Peyer's patch (tissue), 4 donors: ENCODE data around the gene DNAH8. TPM values are rescaled to one million over a fixed set of nuclear protein-coding genes. Genes with fewer than 3 reads are reported as not detected.

ENCODE experiments used
- DNase-seq, 3 donors: peaks; one replicate each; pipeline ENCODE4 v3.0.0-alpha.2; 2017 to 2019
- H3K27ac ChIP-seq, 4 donors: fragments of 200-600 bp; sonication (generic); one replicate each; pipeline ENCODE4 v1.5.1; 2016 to 2019
- H3K27me3 ChIP-seq, 2 donors: fragments of 200-600 bp; sonication (generic); one replicate each; pipeline ENCODE4 v1.5.1; 2019
- H3K36me3 ChIP-seq, 3 donors: fragments of 200-600 bp; sonication (generic); one replicate each; pipeline ENCODE4 v1.5.1; 2016 to 2019
- H3K4me1 ChIP-seq, 4 donors: fragments of 200-600 bp; sonication (generic); one replicate each; pipeline ENCODE4 v1.5.1; 2016 to 2019
- H3K4me3 ChIP-seq, 4 donors: fragments of 200-600 bp; sonication (generic); 1 replicate in 3 of 4; 2 replicates in 1 of 4; pipeline ENCODE4 v1.5.1; 2016 to 2019; ENCODE audit warnings: mild to moderate bottlenecking in 1 of 4
- H3K9me3 ChIP-seq, 4 donors: fragments of 200-600 bp; sonication (generic); one replicate each; pipeline ENCODE4 v1.5.1; 2016 to 2019; ENCODE audit warnings: mild to moderate bottlenecking in 1 of 4
- POLR2A ChIP-seq, 2 donors: fragments of 450-650 bp; IDR thresholded peaks; one replicate each; pipeline ENCODE4 v1.5.1; 2017; ENCODE audit warnings: antibody characterized with exemption in 2 of 2, mild to moderate bottlenecking in 2 of 2, moderate library complexity in 2 of 2
- total RNA-seq, 4 donors: library from RNA; depleted of rRNA; stranded (reverse); fragments of >200 nt; gene quantifications; one replicate each; pipeline ENCODE4 v1.1.0, GENCODE V29; 2016
- TF ChIP-seq, protein P1 (sequence below), 6 experiments: fragments of 450-650 bp in 4 of 6; fragments of 200-600 bp in 2 of 6; sonication (generic) in 1 of 6; IDR thresholded peaks; one replicate each; pipeline ENCODE4 v1.5.1; 2017 to 2019; ENCODE audit warnings: antibody characterized with exemption in 6 of 6, mild to moderate bottlenecking in 3 of 6, moderate library complexity in 1 of 6

Gene DNAH8
- total RNA-seq, 4 donors from 2014 or later: 0.83 TPM; not detected in 3

DNA sequence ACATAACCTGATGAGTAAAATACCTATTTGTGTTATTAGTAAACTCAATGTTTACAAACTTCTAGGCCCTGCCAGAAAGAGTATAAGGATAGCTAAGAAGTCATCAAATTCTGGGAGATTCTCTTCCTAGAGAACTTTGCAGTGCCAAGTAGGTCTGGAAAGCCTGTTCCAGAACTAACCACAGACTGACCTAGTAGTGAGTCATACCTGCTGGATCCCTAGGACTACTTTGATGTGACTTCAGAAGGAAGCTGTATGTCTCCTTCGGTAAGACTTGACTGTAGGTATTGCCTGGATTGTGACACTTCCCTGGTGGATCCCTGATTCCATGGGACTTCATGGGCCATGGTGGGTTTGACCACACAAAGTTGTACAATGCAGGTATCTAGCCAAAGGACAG lies 131.7 kb downstream of the DNAH8 start:
- Histone ChIP-seq H3K4me3 (no peak overlapping the region), H3K36me3 (no peaks in the 10 kb centered on the region), H3K9me3 (no peaks in the 10 kb centered on the region), H3K27me3 (no peaks in the 10 kb centered on the region), H3K27ac (no peak overlapping the region), H3K4me1 (no peaks in the 10 kb centered on the region)
- no peak for TF ChIP-seq POLR2A (IDR thresholded peaks at IDR 0.05)
- TF ChIP-seq, protein P1, sequence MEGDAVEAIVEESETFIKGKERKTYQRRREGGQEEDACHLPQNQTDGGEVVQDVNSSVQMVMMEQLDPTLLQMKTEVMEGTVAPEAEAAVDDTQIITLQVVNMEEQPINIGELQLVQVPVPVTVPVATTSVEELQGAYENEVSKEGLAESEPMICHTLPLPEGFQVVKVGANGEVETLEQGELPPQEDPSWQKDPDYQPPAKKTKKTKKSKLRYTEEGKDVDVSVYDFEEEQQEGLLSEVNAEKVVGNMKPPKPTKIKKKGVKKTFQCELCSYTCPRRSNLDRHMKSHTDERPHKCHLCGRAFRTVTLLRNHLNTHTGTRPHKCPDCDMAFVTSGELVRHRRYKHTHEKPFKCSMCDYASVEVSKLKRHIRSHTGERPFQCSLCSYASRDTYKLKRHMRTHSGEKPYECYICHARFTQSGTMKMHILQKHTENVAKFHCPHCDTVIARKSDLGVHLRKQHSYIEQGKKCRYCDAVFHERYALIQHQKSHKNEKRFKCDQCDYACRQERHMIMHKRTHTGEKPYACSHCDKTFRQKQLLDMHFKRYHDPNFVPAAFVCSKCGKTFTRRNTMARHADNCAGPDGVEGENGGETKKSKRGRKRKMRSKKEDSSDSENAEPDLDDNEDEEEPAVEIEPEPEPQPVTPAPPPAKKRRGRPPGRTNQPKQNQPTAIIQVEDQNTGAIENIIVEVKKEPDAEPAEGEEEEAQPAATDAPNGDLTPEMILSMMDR (IDR thresholded peaks at IDR 0.05): no peak
- no peak for DNase-seq

DNA sequence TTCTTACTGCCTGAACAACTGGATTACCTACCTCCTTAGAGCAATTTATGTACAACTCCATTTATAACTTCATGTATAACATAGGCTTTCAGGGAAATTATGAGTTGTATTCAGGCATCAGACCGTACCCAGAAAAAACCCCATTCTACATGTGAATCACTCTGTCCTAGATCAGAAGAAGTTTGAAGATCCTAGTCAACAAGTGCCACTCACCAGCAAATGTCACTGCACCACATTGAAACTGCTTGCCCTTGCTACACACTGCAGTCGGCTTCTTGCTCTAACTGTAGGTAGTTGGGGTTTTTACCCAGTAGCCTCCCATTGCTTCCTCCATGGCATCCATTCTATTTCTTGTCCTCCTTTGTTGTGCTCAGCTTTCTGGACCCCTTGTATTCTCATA lies 132.4 kb downstream of the DNAH8 start:
- Histone ChIP-seq H3K9me3 (no peaks in the 10 kb centered on the region), H3K36me3 (no peaks in the 10 kb centered on the region), H3K27me3 (no peaks in the 10 kb centered on the region), H3K4me1 (no peaks in the 10 kb centered on the region), H3K27ac (no peak overlapping the region), H3K4me3 (no peak overlapping the region)
- TF ChIP-seq, protein P1 (IDR thresholded peaks at IDR 0.05): no peak
- TF ChIP-seq POLR2A (IDR thresholded peaks at IDR 0.05): no peak
- DNase-seq: no peak

DNA sequence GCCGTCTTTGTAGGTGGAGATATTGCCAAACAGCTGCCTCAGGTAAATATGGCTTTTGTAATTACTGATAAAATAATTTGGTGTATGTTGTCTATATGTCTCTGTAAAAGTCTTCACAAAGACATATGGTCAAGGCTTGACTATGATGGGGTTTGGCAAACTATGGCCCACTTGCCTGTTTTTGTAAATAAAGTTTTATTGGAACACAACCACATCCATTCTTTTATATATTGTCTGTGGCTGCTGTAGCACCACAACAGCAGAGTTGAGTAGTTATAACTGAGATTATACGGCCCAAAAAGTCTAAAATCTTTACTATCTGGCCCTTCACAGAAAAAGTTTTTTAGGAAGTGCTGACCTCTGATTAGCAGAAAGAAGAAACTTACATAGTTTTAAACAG lies 133.6 kb downstream of the DNAH8 start:
- Histone ChIP-seq H3K4me1 (no peaks in the 10 kb centered on the region), H3K9me3 (no peaks in the 10 kb centered on the region), H3K36me3 (no peaks in the 10 kb centered on the region), H3K4me3 (no peak overlapping the region), H3K27me3 (no peaks in the 10 kb centered on the region), H3K27ac (no peak overlapping the region)
- TF ChIP-seq POLR2A (IDR thresholded peaks at IDR 0.05): no peak
- TF ChIP-seq, protein P1 (IDR thresholded peaks at IDR 0.05): no peak
- DNase-seq: no peak

DNA sequence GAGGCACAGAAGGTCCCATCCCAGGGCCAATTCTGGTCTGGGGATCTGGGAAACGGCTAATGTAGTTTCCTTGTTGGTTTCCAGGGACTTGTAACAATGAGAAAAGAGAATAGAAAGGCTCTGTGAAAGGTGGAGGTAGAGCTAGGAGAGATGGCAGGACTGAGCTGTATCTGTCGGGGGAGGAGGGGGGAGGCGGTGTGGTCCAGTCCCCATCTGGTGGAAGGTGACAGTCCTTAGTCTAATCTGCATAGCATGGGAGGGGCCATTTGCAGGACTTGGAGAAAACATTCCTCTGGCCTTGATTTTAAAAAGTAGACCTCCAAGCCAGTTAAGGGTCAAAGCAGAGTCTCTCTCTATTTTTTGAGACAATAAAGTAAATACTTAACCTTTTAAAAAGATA lies 137.1 kb downstream of the DNAH8 start:
- no peak overlapping the region for H3K4me3 ChIP-seq
- TF ChIP-seq, protein P1 (IDR thresholded peaks at IDR 0.05): no peak
- TF ChIP-seq POLR2A (IDR thresholded peaks at IDR 0.05): no peak
- no peak for DNase-seq

DNA sequence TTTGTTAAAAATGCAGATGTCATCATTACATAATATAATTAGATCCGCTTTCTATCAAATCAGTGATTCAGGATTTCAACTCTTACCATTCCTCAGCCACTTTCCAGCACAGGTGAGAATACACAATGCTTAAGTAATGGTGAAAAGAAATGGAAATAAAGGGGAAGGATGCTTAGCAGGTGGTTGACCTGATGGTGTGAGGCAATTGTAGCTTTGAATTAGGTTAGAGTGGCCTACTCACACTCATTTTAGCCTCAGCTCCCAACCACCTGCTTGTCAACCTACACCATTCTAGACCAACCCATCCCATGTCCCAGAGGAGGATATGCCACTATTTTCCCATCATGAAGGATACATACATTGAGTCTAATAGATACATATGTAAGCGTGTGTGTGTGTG lies 138.1 kb downstream of the DNAH8 start:
- no peak overlapping the region for H3K27ac ChIP-seq
- H3K4me1 ChIP-seq: no peaks in the 10 kb centered on the region
- no peak overlapping the region for H3K4me3 ChIP-seq
- TF ChIP-seq POLR2A (IDR thresholded peaks at IDR 0.05): no peak
- TF ChIP-seq, protein P1 (IDR thresholded peaks at IDR 0.05): no peak
- no peak for DNase-seq
- H3K27me3 ChIP-seq: no peaks in the 10 kb centered on the region
- no peaks in the 10 kb centered on the region for H3K36me3 ChIP-seq
- H3K9me3 ChIP-seq: no peaks in the 10 kb centered on the region

More for the DNA sequence above, 137.1 kb downstream of the DNAH8 start:
- Histone ChIP-seq H3K4me1 (no peaks in the 10 kb centered on the region), H3K9me3 (no peaks in the 10 kb centered on the region), H3K27me3 (no peaks in the 10 kb centered on the region), H3K36me3 (no peaks in the 10 kb centered on the region), H3K27ac (no peak overlapping the region)

DNA sequence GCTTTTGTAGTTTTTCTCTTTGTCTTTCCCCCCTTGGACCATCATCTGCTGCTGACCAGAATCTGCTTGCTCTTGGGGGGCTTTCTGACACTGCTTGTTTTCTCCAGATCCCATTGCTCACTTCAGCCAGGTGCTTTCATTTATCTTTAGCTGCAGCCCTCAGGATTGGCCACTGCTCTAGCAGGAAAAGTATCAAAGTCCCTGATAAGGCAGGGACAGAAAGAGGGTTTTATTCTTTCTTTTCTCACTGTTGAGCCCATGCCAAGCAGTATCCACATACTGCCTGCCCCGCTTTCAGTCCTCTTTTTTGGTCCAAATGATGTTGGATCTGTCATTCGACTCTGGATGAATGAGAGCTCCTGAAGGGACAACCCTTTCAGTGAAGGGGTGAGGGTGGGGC lies 141.4 kb downstream of the DNAH8 start:
- TF ChIP-seq, protein P1 (IDR thresholded peaks at IDR 0.05): no peak
- TF ChIP-seq POLR2A (IDR thresholded peaks at IDR 0.05): no peak
- Histone ChIP-seq H3K27ac (no peak overlapping the region), H3K36me3 (no peaks in the 10 kb centered on the region), H3K4me3 (no peak overlapping the region), H3K4me1 (no peaks in the 10 kb centered on the region), H3K9me3 (no peaks in the 10 kb centered on the region), H3K27me3 (no peaks in the 10 kb centered on the region)
- DNase-seq: no peak
